ENCODE measurements around the gene EMD.
"Not testable (repeated sequence)": the region's sequence is repeated elsewhere in the genome, so short reads cannot be mapped to it uniquely, and the experiment has no call there.

Gene EMD

DNA sequence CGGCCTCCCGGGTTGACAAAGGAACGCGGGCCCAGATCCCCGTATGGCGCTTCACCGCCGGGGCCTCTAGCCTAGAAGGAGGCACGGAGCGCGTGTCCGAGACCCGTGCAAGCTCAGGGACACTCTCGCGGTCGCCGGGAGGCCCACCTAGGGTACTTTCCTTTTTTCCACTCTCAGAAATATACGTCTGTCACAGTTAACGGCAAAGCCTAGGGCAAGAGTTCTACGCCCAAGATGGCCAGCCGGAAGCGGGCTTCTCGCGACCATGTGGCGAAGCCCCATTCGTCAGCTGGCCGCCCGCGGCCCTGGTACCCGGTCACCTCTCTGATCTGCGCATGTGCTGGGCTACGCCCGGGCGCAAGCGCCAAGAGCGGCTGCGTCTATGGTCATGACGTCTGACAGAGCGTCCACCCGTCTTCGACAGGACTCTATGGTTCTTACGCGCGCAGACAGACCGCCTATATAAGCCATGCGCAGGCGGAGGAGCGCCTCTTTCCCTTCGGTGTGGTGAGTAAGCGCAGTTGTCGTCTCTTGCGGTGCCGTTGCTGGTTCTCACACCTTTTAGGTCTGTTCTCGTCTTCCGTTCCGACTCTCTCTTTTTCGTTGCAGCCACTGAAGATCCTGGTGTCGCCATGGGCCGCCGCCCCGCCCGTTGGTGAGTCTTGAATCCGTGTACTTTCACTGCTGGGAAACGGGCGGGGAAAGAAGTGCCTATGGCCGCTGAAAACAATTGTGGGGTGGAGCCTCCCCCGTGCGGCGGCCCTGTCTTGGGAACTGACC is 19.0 kb downstream of the EMD start, which contains the start of gene RPL10:
TSS of gene RPL10 (plus strand) at position 490 of the 780 bp plus-strand sequence. CDS start at position 633, 143 bp downstream.
- DNase-seq, result peak; percentile 92

DNA sequence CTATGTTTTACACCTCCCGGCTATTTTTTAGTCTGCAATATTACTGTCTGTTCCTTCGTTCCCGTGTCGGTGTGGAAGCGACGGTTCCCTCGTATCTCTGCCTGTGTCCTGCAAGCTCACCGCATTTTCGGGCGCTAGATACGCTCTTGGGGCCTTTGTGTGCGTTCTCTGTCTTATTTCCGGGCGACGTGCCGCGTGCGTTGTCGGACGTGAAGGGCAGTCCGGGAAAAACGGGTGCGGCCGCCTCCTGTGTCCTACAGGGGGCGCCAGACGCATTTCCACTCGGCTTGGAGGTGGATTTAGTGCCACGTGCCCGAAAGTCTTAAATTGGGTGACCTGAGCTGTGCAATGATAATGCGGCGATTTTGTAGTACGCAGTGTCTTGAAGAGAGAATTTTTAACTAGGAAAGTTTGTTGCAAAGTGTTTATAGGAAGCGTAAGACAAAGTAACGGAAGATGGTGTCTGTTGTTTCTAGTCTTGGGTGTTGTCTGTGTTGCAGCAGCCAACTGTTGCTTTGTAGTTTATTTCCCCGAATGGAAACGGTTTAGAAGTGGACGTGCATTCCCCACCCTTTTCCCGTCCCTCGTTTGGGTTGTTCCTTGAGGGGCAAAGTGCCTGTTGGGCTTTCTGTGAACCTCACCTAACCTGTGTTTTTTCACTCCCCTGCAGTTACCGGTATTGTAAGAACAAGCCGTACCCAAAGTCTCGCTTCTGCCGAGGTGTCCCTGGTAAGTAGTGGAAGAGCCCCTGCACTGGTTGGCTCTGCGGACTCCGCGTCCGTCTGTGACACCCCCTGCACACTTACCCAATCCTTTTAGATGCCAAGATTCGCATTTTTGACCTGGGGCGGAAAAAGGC is 19.8 kb downstream of the EMD start:
- DNase-seq, result peak; percentile 89

DNA sequence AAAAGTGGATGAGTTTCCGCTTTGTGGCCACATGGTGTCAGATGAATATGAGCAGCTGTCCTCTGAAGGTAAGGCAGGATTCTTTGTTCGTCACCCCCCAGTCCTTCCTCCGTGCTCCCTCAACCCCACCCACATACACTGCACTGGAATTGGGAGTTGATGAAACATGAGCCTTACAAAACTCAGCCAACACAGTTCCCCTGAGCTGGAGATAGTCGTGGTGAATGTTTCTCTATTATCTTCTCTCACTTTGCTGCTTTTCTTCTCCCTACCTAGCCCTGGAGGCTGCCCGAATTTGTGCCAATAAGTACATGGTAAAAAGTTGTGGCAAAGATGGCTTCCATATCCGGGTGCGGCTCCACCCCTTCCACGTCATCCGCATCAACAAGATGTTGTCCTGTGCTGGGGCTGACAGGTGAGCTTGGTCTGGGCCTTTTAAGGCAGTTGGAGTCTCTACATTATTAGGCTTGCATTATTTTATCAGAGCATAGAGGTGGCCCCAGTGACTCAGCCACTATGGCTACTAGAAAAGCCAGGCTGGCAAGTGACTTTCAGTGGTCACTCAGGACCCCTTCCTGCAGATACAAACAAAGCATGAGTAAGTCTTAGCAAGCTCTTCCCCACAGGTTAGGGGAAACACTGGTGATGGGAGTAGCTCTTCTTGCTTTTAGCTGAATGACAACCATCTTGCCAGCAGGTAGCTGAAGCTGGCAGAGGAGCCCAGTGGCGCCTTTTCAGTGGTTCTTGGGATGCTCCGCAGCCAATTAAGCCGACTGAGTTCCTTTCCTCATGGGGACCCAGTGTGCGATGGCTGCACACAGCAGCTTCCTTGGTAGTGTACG is 20.7 kb downstream of the EMD start:
- no peak for DNase-seq

DNA sequence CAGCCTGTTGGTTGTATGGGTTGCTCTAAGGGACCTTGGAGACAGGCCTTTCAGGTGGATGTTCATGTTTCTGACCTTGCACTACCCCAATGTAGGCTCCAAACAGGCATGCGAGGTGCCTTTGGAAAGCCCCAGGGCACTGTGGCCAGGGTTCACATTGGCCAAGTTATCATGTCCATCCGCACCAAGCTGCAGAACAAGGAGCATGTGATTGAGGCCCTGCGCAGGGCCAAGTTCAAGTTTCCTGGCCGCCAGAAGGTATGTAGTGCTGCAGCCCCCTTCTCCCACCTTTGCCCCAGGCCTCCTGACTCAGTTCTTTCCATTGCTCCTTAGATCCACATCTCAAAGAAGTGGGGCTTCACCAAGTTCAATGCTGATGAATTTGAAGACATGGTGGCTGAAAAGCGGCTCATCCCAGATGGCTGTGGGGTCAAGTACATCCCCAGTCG is 21.3 kb downstream of the EMD start:
- not testable (repeated sequence) for DNase-seq

DNA sequence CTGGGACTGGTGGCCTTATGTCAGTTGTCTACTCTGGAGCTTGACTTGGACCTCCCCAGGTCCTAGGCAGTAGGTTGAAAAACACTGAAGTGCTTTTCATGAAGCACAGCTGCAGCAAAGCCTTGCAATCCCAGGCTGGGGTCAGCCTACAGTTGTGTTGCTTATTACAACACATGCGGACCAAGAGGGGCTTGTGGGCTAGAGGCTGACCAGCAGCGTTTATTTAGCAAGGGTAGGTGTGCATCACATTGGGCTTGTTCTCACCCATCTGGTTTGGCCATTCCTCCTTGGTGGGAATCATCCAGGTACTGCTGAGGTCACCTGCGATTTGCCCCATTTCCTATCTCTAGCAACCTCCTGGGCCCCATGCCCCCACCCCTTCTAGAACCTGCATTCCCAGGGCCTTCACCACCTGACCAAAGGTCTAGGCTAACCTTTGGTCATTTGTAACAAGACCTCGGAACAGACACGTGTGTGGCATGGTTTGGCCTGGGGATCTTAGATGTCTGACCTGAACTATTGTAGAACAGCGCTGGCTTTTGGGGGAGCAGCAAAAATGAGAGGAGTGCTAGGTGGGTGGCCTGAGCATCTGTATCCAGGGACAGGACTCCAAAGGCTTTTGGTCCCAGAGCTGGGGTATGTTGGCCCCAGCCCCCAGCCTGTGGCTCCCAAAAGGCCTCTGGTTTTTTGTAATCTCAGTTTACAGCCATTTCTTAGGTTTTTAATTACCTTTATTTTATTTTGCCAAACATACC is 22.1 kb downstream of the EMD start:
- no peak for DNase-seq

DNA sequence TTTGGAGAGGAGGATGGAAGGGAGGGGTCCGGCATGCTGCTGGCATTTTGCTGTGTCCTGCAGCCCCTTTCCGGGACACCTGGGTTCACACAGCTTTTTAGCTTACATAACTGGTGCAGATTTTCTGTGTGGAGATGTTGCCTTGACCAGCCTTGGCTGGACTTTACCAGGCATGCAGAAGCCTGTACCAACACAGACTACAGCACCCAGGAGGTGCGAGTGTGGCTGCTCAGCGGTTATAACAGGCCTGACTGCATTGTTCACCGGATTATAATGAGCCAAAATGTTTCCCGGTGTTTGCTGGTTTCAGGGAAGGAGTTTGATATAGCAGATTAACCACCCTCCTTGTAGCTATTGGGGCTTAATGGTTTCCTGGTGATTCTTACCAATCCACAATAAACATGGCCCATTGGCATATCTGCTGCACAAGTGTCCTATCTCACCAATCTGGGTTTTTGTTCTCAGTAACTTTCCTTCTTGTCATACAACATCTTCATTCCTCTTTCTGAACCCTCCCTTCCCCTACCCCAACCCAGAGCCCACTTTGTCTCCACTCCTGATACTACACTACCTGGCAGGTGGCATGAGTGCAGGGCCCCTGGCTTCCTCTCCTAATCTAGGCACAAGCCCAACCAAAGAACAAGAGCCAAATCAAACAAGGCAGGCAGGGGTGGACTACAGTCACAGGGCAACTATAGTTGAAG is 23.0 kb downstream of the EMD start:
- DNase-seq, result no peak

DNA sequence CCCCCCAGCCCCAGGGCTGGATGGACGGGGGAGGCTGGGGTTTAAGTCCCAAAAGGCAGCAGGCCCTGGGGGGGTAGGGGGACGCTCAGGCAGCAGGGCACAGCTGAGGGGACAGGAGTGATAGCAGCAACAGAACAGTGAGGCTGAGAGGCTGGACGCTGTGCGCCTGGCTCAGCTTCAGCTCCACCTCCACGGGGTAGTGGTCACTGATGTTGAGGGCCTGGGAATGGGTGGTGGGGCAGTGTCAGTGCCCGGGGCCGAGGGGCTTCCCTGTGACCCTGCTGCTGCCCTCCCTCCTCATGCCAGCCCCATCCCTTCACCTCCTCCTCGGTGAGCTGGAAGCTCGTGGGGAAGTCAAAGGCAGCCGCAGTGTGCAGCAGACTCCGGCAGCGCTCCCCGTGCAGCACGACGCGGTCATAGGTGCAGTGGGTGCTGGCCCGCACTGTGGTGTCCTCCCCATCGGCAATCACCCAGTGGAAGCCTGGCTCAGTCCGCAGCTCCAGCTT is 23.6 kb downstream of the EMD start:
- no peak for DNase-seq

DNA sequence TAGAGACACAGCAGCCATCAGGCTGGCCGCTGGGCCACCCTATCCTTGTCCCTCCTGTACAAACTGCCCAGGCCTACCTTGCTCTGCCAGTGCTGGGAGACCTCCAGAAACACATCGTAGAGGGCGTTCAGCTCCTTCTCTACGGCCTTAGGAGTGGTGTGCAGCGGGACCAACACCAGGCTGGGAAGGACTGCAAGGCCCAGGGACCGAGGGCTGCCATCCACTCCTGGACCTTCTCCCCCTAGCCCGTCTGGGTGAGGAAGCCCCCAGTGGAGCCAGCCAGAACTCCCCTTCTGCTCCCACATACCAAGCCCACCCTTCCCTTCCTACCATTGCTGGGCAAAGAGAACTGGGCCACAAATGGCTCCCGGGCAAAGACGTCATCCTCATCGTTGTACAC is 24.1 kb downstream of the EMD start:
- no peak for DNase-seq

DNA sequence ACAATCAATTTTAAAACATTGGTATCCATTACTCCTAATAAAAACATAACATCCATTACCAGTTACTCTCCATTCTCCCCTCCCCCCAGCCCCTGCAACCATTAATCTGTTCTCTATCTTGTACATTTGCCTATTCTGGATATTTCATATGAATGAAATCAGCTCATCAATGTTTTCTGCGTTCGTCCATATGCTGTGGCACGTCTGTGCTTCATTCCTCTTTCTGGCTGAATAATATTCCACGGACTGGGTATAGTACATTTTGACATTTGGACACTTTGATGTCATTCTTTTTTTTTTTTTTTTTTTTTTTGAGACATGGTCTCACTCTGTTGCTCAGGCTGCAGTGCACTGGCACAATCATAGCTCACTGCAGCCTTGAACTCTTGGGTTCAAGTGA is 24.8 kb downstream of the EMD start:
- no peak for DNase-seq

DNA sequence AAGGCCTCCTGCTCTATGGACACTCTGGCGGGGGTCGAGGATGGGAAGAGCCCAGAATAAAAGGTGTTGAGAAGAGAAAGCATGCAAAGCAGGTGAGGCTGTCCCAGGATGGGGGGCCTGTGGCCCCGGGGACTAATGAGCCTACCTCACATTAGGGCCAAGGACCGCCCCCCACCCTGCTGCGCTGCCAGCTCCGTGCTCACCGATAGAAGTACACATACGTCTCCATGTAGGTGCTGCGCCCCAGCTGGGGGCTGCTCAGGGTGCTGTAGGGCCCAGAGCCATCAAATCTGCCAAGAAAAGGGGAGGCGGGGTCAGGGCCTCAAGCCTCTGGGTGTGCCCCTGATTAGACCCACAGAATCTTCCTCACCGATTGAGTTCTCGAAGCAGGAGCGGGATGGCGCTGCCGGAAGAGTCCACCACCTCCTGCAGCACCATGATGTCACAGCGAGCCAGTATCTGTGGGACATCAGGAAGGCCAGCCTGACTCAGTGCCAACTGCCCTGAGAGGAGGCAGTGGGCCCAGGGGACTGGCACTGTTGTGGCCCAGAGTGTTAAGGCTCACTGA is 25.6 kb downstream of the EMD start:
- no peak for DNase-seq

DNA sequence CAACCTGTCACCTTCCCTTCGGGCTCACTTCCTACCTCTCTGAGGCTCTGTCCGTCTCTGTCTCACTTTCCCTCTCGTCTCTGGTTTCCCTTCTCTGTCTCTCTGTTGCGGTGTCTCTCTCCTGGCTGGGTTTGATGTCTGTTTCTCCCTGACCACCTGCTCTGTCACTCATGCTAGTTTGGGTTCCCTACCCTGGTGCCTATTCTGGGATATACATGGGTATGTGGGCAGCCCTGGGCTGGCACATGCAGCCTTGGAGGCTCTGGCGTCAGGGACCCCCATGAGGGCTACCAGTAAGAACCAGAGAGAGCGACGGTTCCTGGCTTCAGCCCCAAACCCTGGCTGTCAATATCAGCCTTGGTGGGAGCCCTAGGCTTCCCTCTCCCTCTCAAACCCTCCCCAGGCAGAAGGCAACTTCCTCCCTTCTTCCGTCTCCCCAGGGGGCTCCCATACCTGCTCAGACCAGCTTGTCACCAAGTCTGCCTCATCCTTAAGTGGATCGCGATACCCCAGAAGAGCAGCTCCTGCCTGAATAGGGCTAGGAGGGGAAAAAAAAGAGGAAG is 29.6 kb downstream of the EMD start:
- DNase-seq, result no peak

DNA sequence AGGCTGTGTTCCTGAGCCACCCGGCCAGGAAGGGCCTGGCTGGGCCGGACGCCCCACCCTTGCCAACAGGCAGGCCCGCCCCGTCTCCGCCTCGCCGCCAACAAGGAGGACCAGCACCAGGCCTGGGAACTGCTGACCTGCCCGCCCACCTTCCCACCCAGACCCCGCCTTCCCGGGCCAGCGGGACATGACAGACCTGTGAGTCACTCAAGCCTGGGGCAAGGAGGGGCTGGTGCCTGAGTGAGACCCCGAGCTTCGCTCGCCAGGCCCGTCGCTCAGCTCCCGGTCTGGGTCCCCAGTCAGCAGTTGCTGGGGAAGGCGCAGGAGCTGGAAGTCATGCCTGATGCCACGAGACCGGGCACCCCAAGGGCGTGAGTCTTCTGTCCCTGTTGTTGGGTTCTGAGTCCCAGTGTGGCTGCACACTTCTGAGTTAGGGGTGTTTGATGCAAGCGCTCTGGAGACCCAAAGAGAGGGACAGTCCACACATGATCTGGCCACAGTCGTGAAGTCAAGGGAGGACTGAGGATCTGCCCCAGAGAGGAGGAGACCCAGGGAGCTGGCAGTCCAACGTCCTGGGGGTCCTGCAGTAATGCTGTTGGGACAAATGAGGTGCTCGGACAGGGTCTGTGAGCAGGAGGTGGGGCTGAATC is 30.3 kb downstream of the EMD start, which contains the start of gene DNASE1L1:
TSS of gene DNASE1L1 (minus strand) at position 33 of the 650 bp plus-strand sequence. CDS start 3,686 bp downstream, outside the sequence.
- no peak for DNase-seq

DNA sequence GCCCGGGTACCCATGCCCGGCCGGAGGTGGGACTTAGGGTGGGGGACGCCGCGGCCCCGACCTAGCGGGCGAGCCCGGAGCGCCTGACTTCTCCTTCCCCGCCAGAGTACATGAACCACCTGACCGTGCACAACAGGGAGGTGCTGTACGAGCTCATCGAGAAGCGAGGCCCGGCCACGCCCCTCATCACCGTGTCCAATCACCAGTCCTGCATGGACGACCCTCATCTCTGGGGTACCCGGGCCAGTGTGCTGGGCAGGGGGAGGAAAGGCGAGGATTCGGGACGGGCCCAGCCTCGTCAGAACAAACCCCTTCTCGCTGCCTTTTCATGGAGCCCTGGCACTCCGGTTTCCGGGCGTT is 32.9 kb downstream of the EMD start:
- DNase-seq, result no peak

DNA sequence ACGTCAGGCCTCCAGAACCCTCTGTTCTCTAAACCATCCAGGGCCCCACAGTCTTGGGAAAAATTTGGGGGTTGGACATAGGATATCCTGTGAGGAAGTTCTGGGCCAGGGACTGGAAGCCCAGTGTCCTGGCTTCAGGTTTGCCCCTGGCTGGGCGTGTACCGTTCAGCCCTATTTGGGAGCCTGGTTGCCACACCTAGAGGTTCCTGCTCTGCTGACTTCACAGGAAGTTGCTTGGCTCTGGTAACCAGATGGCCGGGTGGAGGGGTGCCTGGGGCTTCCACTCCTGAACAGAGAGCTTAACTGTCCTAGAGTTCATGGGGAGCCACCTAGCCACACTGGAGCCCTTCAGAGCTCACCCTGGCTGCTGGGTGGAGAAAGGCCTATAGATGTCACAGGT is 33.4 kb downstream of the EMD start:
- DNase-seq, result no peak

DNA sequence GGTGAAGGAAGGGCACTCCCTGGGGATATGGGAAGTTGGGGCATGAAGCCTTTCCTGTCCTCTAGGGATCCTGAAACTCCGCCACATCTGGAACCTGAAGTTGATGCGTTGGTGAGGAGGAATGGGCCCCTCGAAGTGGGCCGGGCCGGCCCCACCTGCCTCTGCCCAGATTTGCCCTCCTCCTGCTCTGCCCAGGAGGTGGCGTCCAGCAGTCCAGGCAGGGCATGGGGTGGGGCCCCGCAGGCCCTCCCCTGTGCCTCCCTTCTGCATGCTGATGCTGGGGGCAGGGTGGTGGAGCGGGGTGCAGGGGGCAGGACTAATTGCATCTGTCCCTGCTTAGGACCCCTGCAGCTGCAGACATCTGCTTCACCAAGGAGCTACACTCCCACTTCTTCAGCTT is 34.0 kb downstream of the EMD start:
- DNase-seq, result no peak

DNA sequence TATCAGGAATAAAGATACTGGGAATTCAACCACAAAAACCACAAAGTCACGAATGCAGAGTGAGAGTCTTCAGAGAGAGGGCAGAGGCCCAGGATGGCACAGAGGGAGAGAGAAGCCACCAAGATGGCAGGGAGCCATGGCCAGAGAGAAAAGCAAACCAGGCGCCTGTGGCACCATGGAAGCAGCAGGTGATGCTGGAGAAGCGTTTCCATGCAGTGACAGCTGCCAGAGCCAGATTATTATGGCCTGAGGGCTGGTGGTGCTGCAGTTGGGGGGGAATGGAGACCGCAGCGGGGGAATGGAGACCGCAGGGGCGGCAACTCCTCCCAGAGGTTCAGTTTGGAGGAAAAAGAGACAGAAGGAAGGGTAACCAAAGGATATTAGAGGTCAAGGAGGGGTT is 38.1 kb downstream of the EMD start:
- peak; percentile 24 for DNase-seq

DNA sequence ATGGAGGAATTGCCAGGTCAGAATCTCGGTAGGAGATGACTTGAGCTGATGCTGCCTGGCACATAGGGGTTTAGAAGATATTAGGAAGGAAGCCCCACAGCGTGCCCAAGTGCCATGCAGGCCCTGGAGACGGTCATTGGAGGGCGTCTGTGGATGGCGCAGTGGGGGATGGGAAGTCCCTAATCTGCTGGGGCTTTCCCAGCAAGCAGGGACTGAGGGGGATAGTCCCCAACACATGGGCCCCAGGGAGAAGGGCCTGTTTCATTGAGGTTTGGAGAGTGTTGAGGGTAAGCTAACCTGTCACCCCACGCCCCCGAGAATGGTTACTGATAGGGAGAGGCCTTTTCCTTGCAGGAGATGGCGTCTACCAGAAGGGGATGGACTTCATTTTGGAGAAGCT is 40.1 kb downstream of the EMD start:
- no peak for DNase-seq

DNA sequence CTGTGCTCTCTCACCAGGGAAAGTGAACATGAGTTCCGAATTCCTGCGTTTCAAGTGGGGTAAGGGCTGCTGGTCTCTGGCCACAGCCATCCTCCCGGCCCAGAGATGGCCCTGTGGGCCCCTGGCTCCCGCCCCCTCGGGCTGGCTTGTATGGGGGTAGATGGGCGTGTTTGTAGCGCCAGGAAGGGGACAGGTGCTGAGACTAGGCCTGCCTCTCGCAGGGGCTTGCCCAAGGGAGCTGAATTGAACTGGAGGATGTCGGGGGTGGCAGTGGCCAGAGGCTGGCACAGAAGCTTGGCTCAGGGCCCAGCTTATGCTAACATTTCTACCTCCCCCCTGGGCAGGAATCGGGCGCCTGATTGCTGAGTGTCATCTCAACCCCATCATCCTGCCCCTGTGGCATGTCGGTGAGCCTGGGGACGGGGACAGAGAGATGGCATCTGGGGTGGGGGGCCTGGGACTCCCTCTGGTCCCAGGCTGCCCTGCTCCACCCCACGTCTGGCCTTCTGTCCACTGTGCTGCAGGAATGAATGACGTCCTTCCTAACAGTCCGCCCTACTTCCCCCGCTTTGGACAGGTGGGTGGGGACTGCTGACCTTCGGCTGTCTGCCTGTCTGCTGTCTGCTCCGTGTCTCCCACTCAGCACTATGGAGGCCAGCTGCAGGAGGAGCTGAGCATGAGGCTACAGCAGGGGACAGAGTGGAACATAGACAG is 40.8 kb downstream of the EMD start:
- no peak for DNase-seq

DNA sequence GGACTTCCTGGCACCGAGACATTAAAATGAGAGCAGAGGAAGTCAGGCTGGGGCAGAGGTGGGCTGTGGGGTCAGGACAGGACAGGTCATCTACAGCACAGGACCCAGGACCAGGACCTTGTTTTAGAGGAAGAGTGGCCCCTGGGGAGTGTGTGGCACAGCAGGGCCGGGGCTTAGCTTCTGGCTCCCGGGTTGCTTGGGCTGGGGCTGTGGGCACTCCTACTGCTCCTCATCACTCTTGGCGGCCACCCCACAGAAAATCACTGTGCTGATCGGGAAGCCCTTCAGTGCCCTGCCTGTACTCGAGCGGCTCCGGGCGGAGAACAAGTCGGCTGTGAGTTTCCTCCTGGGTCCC is 41.3 kb downstream of the EMD start:
- no peak for DNase-seq

All from NCI-H2107 (cell line).